Lower leg skin (tissue), 4 donors: ENCODE data around the gene RPH3AL. TPM values are rescaled to one million over a fixed set of nuclear protein-coding genes. Genes with fewer than 3 reads are reported as not detected.
A peak's percentile ranks its signal among the peaks of the same experiment; 100 is the strongest.

Experiments used
- DNase-seq, 2 donors: peaks; one replicate each; pipeline ENCODE4 v3.0.0-alpha.2; 2019; ENCODE audit warnings: low spot score in 2 of 2
- H3K4me3 ChIP-seq: fragments of 200-600 bp; sonication (generic); 2 replicates; pipeline ENCODE4 v1.5.1; 2017; ENCODE audit warnings: mild to moderate bottlenecking, low read depth; ENCODE audit not compliant: poor library complexity, severe bottlenecking
- CTCF ChIP-seq, 3 donors: fragments of 450-650 bp; IDR thresholded peaks; one replicate each; pipeline ENCODE4 v1.5.1; 2016; ENCODE audit warnings: antibody characterized with exemption in 3 of 3, mild to moderate bottlenecking in 3 of 3, moderate library complexity in 2 of 3
- POLR2A ChIP-seq, 2 donors: fragments of 450-650 bp; IDR thresholded peaks; one replicate each; pipeline ENCODE4 v1.6.1; 2016 to 2017; ENCODE audit warnings: antibody characterized with exemption in 2 of 2, mild to moderate bottlenecking in 1 of 2, moderate library complexity in 1 of 2
- WGBS, 2 donors: methylation state at CpG; one replicate each; pipeline ENCODE4 v1.1.5; 2018; 5-methylcytosine and 5-hydroxymethylcytosine counted together
- intact Hi-C: fragments of 100-400 bp; cut with DNase I; formaldehyde crosslinking; loops from one replicate; pipeline ENCODE4 v1.15.0; 2023; ENCODE audit warnings: low total_unique reads
- total RNA-seq, 4 donors: library from RNA; depleted of rRNA; stranded (reverse); fragments of >200 nt; gene quantifications; one replicate each; pipeline ENCODE4 v1.1.0, GENCODE V29; 2016

Gene RPH3AL
- total RNA-seq, 4 donors from 2014 or later, result 8.6 to 22.9 (median 15.9) TPM

- peak in 1 of 2 donors; percentile 66 for DNase-seq
- 82 to 83% methylated on average over 13 of the region's 13 CpGs for WGBS, 2 donors
- TF ChIP-seq POLR2A (IDR thresholded peaks at IDR 0.05), result no peak
- TF ChIP-seq CTCF (IDR thresholded peaks at IDR 0.05), result no peak
- intact Hi-C loops, result no loop called here
- no peak overlapping the region for H3K4me3 ChIP-seq
These were observed 100.2 kb downstream of the RPH3AL start for GRCh38 chr17:252456-252855.

GRCh38 chr17:251531-251930, 101.1 kb downstream of the RPH3AL start:
- no peak for TF ChIP-seq CTCF (IDR thresholded peaks at IDR 0.05)
- TF ChIP-seq POLR2A (IDR thresholded peaks at IDR 0.05), result no peak
- 87 to 93% methylated on average over 12 of the region's 12 CpGs for WGBS, 2 donors
- no peak overlapping the region for H3K4me3 ChIP-seq
- intact Hi-C loops, result no loop called here
- DNase-seq, result peak in 1 of 2 donors; percentile 77

- WGBS, 2 donors, result 93 to 94% methylated on average over 27 of the region's 27 CpGs
- no peak overlapping the region for H3K4me3 ChIP-seq
- DNase-seq, result peak in 1 of 2 donors; percentile 65
- intact Hi-C loops, result no loop called here
- TF ChIP-seq CTCF (IDR thresholded peaks at IDR 0.05) (no peak), POLR2A (IDR thresholded peaks at IDR 0.05) (no peak)
These were observed 101.9 kb downstream of the RPH3AL start for GRCh38 chr17:250487-251300.

GRCh38 chr17:249236-249993, 103.2 kb downstream of the RPH3AL start:
- intact Hi-C loops, result no loop called here
- DNase-seq, result peak in 1 of 2 donors; percentile 49
- H3K4me3 ChIP-seq, result no peak overlapping the region
- 88 to 91% methylated on average over 24 of the region's 24 CpGs for WGBS, 2 donors
- TF ChIP-seq POLR2A (IDR thresholded peaks at IDR 0.05) (no peak), CTCF (IDR thresholded peaks at IDR 0.05) (no peak)

- WGBS, 2 donors, result 80% methylated on average over 9 of the region's 9 CpGs
- intact Hi-C loops, result no loop called here
- TF ChIP-seq POLR2A (IDR thresholded peaks at IDR 0.05) (no peak), CTCF (IDR thresholded peaks at IDR 0.05) (no peak)
- no peak overlapping the region for H3K4me3 ChIP-seq
- peak in 1 of 2 donors; percentile 64 for DNase-seq
These were observed 104.0 kb downstream of the RPH3AL start for GRCh38 chr17:248337-249235.
